Adrenal gland (tissue), 5 donors: ENCODE results near the gene CLEC7A.

Experiments used
- CTCF ChIP-seq, 6 experiments: fragments of 450-650 bp in 4 of 6; fragments of 200-600 bp in 2 of 6; sonication (generic) in 1 of 6; IDR thresholded peaks; 1 replicate in 5 of 6; 2 replicates in 1 of 6; pipeline versions ENCODE4 v1.5.1 to v1.8.0; 2016 to 2021; ENCODE audit warnings: antibody characterized with exemption in 6 of 6, mild to moderate bottlenecking in 2 of 6, moderate library complexity in 1 of 6
- POLR2A ChIP-seq, 2 donors: fragments of 450-650 bp; IDR thresholded peaks; one replicate each; pipeline ENCODE4 v1.6.1; 2017; ENCODE audit warnings: antibody characterized with exemption in 2 of 2, mild to moderate bottlenecking in 2 of 2, moderate library complexity in 1 of 2
- donor health status: DM: no; HTN: no; CAD: no.

GRCh38 chr12:10147714-10148403 is 17.9 kb upstream of the CLEC7A start:
- TF ChIP-seq CTCF (IDR thresholded peaks at IDR 0.05) (no peak), POLR2A (IDR thresholded peaks at IDR 0.05) (no peak)
